Measurements from ENCODE around the gene AKR1E2.

The AKR1E2 gene

GRCh38 chr10:4820804-4821401 lies 5.1 kb upstream of the AKR1E2 start (continued):
- no peak for TF ChIP-seq KLF16 (tag by site-specific recombination; IDR thresholded peaks at IDR 0.05)
- TF ChIP-seq ZNF585B (tag by site-specific recombination; IDR thresholded peaks at IDR 0.05) = no peak
- TF ChIP-seq ZNF677 (tag by site-specific recombination; IDR thresholded peaks at IDR 0.05) = no peak
- no peak for TF ChIP-seq ZNF561 (tag by site-specific recombination; IDR thresholded peaks at IDR 0.05; ENCODE audit: borderline replicate concordance)
- no peak for TF ChIP-seq ZNF112 (tag by site-specific recombination; IDR thresholded peaks at IDR 0.05)

GRCh38 chr10:4822208-4822607 lies 3.8 kb upstream of the AKR1E2 start:
- no peak overlapping the region for H3K4me3 ChIP-seq (ENCODE audit: low read depth, low read length)
- TF ChIP-seq YY1 (tag by site-specific recombination; IDR thresholded peaks at IDR 0.05) = no peak
- no peak for TF ChIP-seq ZNF23 (tag by site-specific recombination; IDR thresholded peaks at IDR 0.05; ENCODE audit: borderline replicate concordance)
- no peak for TF ChIP-seq ELK4 (IDR thresholded peaks at IDR 0.05; ENCODE audit: borderline replicate concordance, low read depth, low read length)
- TF ChIP-seq ZBTB7A (tag by site-specific recombination; IDR thresholded peaks at IDR 0.05; ENCODE audit: low read depth) = no peak
- no peak for TF ChIP-seq ZNF510 (tag by site-specific recombination; IDR thresholded peaks at IDR 0.05; ENCODE audit: insufficient replicate concordance)
- TF ChIP-seq ZBTB8A (tag by site-specific recombination; IDR thresholded peaks at IDR 0.05) = no peak
- no peak for TF ChIP-seq TRIM28 (IDR thresholded peaks at IDR 0.05; ENCODE audit: borderline replicate concordance, low read length)
- TF ChIP-seq ZNF157 (tag by site-specific recombination; IDR thresholded peaks at IDR 0.05) = no peak
- TF ChIP-seq ZNF555 (tag by site-specific recombination; conservative IDR thresholded peaks at IDR 0.05) = no peak
- no peak for TF ChIP-seq ZNF837 (tag by site-specific recombination; IDR thresholded peaks at IDR 0.05)
- no peaks in the 10 kb centered on the region for H3K4me1 ChIP-seq (ENCODE audit: control insufficient read depth, insufficient read depth, low read length)
- ChIA-PET CTCF (interaction anchor here (4.1 kb wide), 1 partner anchor 28 kb away, joined by 12 read pairs; no protein-coding TSS in a partner anchor), POLR2A (no interaction called here)
- no peak overlapping the region for H3K27ac ChIP-seq (ENCODE audit: extremely low read depth, low read depth, low read length)
- H3K36me3 ChIP-seq (ENCODE audit: control insufficient read depth in 2 of 2, insufficient read depth in 1 of 2, low read length in 2 of 2) = no peaks in the 10 kb centered on the region
- no peaks in the 10 kb centered on the region for H3K9me3 ChIP-seq (ENCODE audit: control insufficient read depth, insufficient read depth, low read depth, low read length)

GRCh38 chr10:4824791-4825310 lies 1.2 kb upstream of the AKR1E2 start:
- Histone ChIP-seq H3K9me3 (ENCODE audit: control insufficient read depth, insufficient read depth, low read depth, low read length) (no peaks in the 10 kb centered on the region), H3K27ac (ENCODE audit: extremely low read depth, low read depth, low read length) (no peak overlapping the region), H3K36me3 (ENCODE audit: control insufficient read depth in 2 of 2, insufficient read depth in 1 of 2, low read length in 2 of 2) (no peaks in the 10 kb centered on the region), H3K4me1 (ENCODE audit: control insufficient read depth, insufficient read depth, low read length) (no peaks in the 10 kb centered on the region), H3K4me3 (ENCODE audit: low read depth, low read length) (no peak overlapping the region)
- CTCF ChIA-PET = interaction anchor here (1.0 to 3.3 kb wide), 4 partner anchors 11 to 269 kb away, joined by 3 to 13 read pairs (median 3); partner anchors contain the start of gene AKR1C3
- POLR2A ChIA-PET = no interaction called here
- no peak for TF ChIP-seq ZNF18 (tag by site-specific recombination; IDR thresholded peaks at IDR 0.05)
- no peak for TF ChIP-seq REPIN1 (tag by site-specific recombination; IDR thresholded peaks at IDR 0.05; ENCODE audit: low read depth)
- TF ChIP-seq PRDM10 (tag by site-specific recombination; IDR thresholded peaks at IDR 0.05) = no peak
- no peak for TF ChIP-seq ZNF654 (tag by site-specific recombination; IDR thresholded peaks at IDR 0.05; ENCODE audit: low read depth)
- no peak for TF ChIP-seq ZNF138 (tag by site-specific recombination; IDR thresholded peaks at IDR 0.05; ENCODE audit: borderline replicate concordance)
- no peak for TF ChIP-seq ZNF423 (tag by site-specific recombination; IDR thresholded peaks at IDR 0.05)
- no peak for TF ChIP-seq EGR2 (tag by site-specific recombination; IDR thresholded peaks at IDR 0.05; ENCODE audit: low read depth)
- no peak for TF ChIP-seq PRDM6 (tag by site-specific recombination; IDR thresholded peaks at IDR 0.05)
- TF ChIP-seq ZNF501 (tag by site-specific recombination; IDR thresholded peaks at IDR 0.05) = no peak
- TF ChIP-seq KLF7 (tag by site-specific recombination; IDR thresholded peaks at IDR 0.05; ENCODE audit: borderline replicate concordance) = no peak
- no peak for TF ChIP-seq ZNF560 (tag by site-specific recombination; IDR thresholded peaks at IDR 0.05; ENCODE audit: borderline replicate concordance)

Data from HEK293 (cell line).